HEK293 (cell line): ENCODE results near the gene GZF1.

Source experiments
- FEZF1 ChIP-seq: fragments of 450-650 bp; formaldehyde crosslinking; IDR thresholded peaks from 2 replicates; pipeline ENCODE4 v1.5.1; 2016; ENCODE audit warnings: missing biosample characterization, missing genetic modification characterization
- PRDM10 ChIP-seq: fragments of 450-650 bp; formaldehyde crosslinking; IDR thresholded peaks from 2 replicates; pipeline ENCODE4 v1.5.1; 2016; ENCODE audit warnings: missing biosample characterization, missing genetic modification characterization
- ZBTB20 ChIP-seq: fragments of 450-650 bp; formaldehyde crosslinking; IDR thresholded peaks from 2 replicates; pipeline ENCODE4 v1.5.1; 2016; ENCODE audit warnings: missing biosample characterization, missing genetic modification characterization
- ZBTB21 ChIP-seq: fragments of 450-650 bp; formaldehyde crosslinking; IDR thresholded peaks from 2 replicates; pipeline ENCODE4 v1.5.1; 2017; ENCODE audit warnings: missing biosample characterization, missing genetic modification characterization
- ZBTB6 ChIP-seq: fragments of 450-650 bp; formaldehyde crosslinking; IDR thresholded peaks from 2 replicates; pipeline ENCODE4 v1.5.1; 2017; ENCODE audit warnings: missing biosample characterization, missing genetic modification characterization
- ZBTB8A ChIP-seq: fragments of 450-650 bp; formaldehyde crosslinking; IDR thresholded peaks from 2 replicates; pipeline ENCODE4 v1.5.1; 2016; ENCODE audit warnings: missing biosample characterization, missing genetic modification characterization
- ZFHX2 ChIP-seq: fragments of 450-650 bp; formaldehyde crosslinking; conservative IDR thresholded peaks from 2 replicates; pipeline ENCODE4 v1.5.1; 2016; ENCODE audit warnings: missing biosample characterization, missing genetic modification characterization
- ZFP41 ChIP-seq: fragments of 450-650 bp; formaldehyde crosslinking; IDR thresholded peaks from 2 replicates; pipeline ENCODE4 v1.5.1; 2016; ENCODE audit warnings: missing biosample characterization, missing genetic modification characterization, borderline replicate concordance
- ZFP69B ChIP-seq: fragments of 450-650 bp; formaldehyde crosslinking; IDR thresholded peaks from 2 replicates; pipeline ENCODE4 v1.5.1; 2016; ENCODE audit warnings: missing biosample characterization, missing genetic modification characterization
- ZNF112 ChIP-seq: fragments of 450-650 bp; formaldehyde crosslinking; IDR thresholded peaks from 2 replicates; pipeline ENCODE4 v1.5.0; 2017; ENCODE audit warnings: missing biosample characterization, missing genetic modification characterization
- ZNF138 ChIP-seq: fragments of 450-650 bp; formaldehyde crosslinking; IDR thresholded peaks from 2 replicates; pipeline ENCODE4 v1.5.1; 2016; ENCODE audit warnings: missing biosample characterization, missing genetic modification characterization, borderline replicate concordance
- ZNF146 ChIP-seq: fragments of 450-650 bp; formaldehyde crosslinking; IDR thresholded peaks from 2 replicates; pipeline ENCODE4 v1.5.1; 2016; ENCODE audit warnings: missing biosample characterization, missing genetic modification characterization
- ZNF175 ChIP-seq: fragments of 450-650 bp; formaldehyde crosslinking; IDR thresholded peaks from 2 replicates; pipeline ENCODE4 v1.5.1; 2016; ENCODE audit warnings: missing biosample characterization, missing genetic modification characterization
- ZNF26 ChIP-seq: fragments of 450-650 bp; formaldehyde crosslinking; IDR thresholded peaks from 2 replicates; pipeline ENCODE4 v1.5.1; 2016; ENCODE audit warnings: missing biosample characterization, missing genetic modification characterization
- ZNF280D ChIP-seq: fragments of 450-650 bp; formaldehyde crosslinking; IDR thresholded peaks from 2 replicates; pipeline ENCODE4 v1.5.1; 2016; ENCODE audit warnings: missing biosample characterization, missing genetic modification characterization
- ZNF571 ChIP-seq: fragments of 450-650 bp; formaldehyde crosslinking; IDR thresholded peaks from 2 replicates; pipeline ENCODE4 v1.5.0; 2017; ENCODE audit warnings: missing biosample characterization, missing genetic modification characterization
- ZNF580 ChIP-seq: fragments of 450-650 bp; formaldehyde crosslinking; IDR thresholded peaks from 2 replicates; pipeline ENCODE4 v1.5.1; 2016; ENCODE audit warnings: missing biosample characterization, missing genetic modification characterization
- ZNF639 ChIP-seq: fragments of 450-650 bp; formaldehyde crosslinking; IDR thresholded peaks from 2 replicates; pipeline ENCODE4 v1.5.1; 2016; ENCODE audit warnings: missing biosample characterization, missing genetic modification characterization
- ZNF654 ChIP-seq: fragments of 450-650 bp; formaldehyde crosslinking; IDR thresholded peaks from 2 replicates; pipeline ENCODE4 v1.5.1; 2016; ENCODE audit warnings: low read depth, missing biosample characterization, missing genetic modification characterization
- ZNF747 ChIP-seq: fragments of 450-650 bp; formaldehyde crosslinking; IDR thresholded peaks from 2 replicates; pipeline ENCODE4 v1.5.1; 2016; ENCODE audit warnings: missing biosample characterization, missing genetic modification characterization
- ZNF785 ChIP-seq: fragments of 450-650 bp; formaldehyde crosslinking; IDR thresholded peaks from 2 replicates; pipeline ENCODE4 v1.5.1; 2016; ENCODE audit warnings: missing biosample characterization, missing genetic modification characterization
- ZNF791 ChIP-seq: fragments of 450-650 bp; formaldehyde crosslinking; IDR thresholded peaks from 2 replicates; pipeline ENCODE4 v1.5.1; 2016; ENCODE audit warnings: missing biosample characterization, missing genetic modification characterization
- ZNF830 ChIP-seq: fragments of 450-650 bp; IDR thresholded peaks from 2 replicates; pipeline ENCODE4 v1.5.0; 2018; ENCODE audit warnings: missing biosample characterization, missing genetic modification characterization, low read depth, mild to moderate bottlenecking, moderate library complexity
- ZSCAN18 ChIP-seq: fragments of 450-650 bp; formaldehyde crosslinking; IDR thresholded peaks from 2 replicates; pipeline ENCODE4 v1.5.1; 2016; ENCODE audit warnings: missing biosample characterization, missing genetic modification characterization
- ZSCAN5A ChIP-seq: fragments of 450-650 bp; formaldehyde crosslinking; IDR thresholded peaks from 2 replicates; pipeline ENCODE4 v1.5.1; 2016; ENCODE audit warnings: missing biosample characterization, missing genetic modification characterization

GZF1 gene

GRCh38 chr20:23350196-23350903 lies 11.6 kb upstream of the GZF1 start, which contains the start of gene NXT1 (continued):
- peak; percentile 79 for TF ChIP-seq PRDM10 (tag by site-specific recombination)
- peak; percentile 29; the same call in 1 of the 2 replicates for TF ChIP-seq ZFP69B
- TF ChIP-seq ZNF175 (tag by site-specific recombination), result no peak
- peak; percentile 77 for TF ChIP-seq ZBTB8A (tag by site-specific recombination)
- TF ChIP-seq FEZF1 (tag by site-specific recombination), result no peak
- peak; percentile 28; the same call in 1 of the 2 replicates for TF ChIP-seq ZNF146 (tag by site-specific recombination)
- no peak for TF ChIP-seq ZNF830 (tag by site-specific recombination)
- TF ChIP-seq ZSCAN18 (tag by site-specific recombination), result no peak
- TF ChIP-seq ZNF26 (tag by site-specific recombination), result no peak
- no peak for TF ChIP-seq ZNF654 (tag by site-specific recombination)
- TF ChIP-seq ZFP41 (tag by site-specific recombination), result no peak
- no peak for TF ChIP-seq ZNF747 (tag by site-specific recombination)
- no peak for TF ChIP-seq ZFHX2
- TF ChIP-seq ZNF138 (tag by site-specific recombination), result no peak
- TF ChIP-seq ZBTB20, result peak; percentile 78; the same call in 1 of the 2 replicates
- TF ChIP-seq ZNF791 (tag by site-specific recombination), result no peak
- no peak for TF ChIP-seq ZNF280D (tag by site-specific recombination)
- no peak for TF ChIP-seq ZNF571 (tag by site-specific recombination)
- no peak for TF ChIP-seq ZNF785 (tag by site-specific recombination)
- TF ChIP-seq ZBTB6 (tag by site-specific recombination), result no peak; the same call in 1 of the 2 replicates
- peak; percentile 54 for TF ChIP-seq ZBTB21 (tag by site-specific recombination)
- peak; percentile 71; the same call in 1 of the 2 replicates for TF ChIP-seq ZSCAN5A
- no peak for TF ChIP-seq ZNF580 (tag by site-specific recombination)
- TF ChIP-seq ZNF639 (tag by site-specific recombination), result no peak
- no peak for TF ChIP-seq ZNF112 (tag by site-specific recombination)
